NCI-H146 treated with DMSO at 0.1 percent for 48 hours (cell line): ENCODE data around the gene NOVA2.
"Not testable (repeated sequence)": the region's sequence is repeated elsewhere in the genome, so short reads cannot be mapped to it uniquely, and the experiment has no call there.

ENCODE experiments used
- DNase-seq: peaks from one replicate; lab custom pipeline; 2025; ENCODE audit not compliant: unreplicated experiment; lab: John Stamatoyannopoulos, UW

Gene NOVA2

GRCh38 chr19:45899253-45899652 lies 74.4 kb downstream of the NOVA2 start:
- no peak for DNase-seq

- DNase-seq: no peak
Observed at GRCh38 chr19:45897261-45897812, 76.3 kb downstream of the NOVA2 start.

GRCh38 chr19:45895983-45896599 lies 77.6 kb downstream of the NOVA2 start:
- DNase-seq: not testable (repeated sequence)

- no peak for DNase-seq
Observed at GRCh38 chr19:45895519-45895972, 78.1 kb downstream of the NOVA2 start.

DNA sequence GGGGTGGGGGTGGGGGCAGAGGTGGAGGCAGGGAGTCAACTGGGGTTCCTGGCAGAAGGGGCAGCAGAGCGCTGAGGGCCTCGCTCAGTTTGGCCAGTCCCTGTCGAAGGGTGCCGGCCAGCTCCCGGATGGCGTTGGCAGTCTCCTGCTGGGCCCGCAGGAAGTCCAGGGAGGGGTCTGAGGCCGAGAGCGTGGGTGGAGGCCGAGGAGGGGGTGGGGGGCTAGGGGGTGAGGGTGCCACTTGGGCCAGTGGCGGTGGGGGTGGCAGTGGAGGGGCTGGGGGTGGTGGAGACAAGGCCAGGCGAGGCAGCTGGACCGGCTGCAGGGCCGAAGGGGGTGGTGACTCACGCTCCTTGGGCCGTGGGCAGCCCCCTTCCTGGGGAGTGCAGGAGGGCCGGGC lies 82.8 kb downstream of the NOVA2 start:
- no peak for DNase-seq

DNA sequence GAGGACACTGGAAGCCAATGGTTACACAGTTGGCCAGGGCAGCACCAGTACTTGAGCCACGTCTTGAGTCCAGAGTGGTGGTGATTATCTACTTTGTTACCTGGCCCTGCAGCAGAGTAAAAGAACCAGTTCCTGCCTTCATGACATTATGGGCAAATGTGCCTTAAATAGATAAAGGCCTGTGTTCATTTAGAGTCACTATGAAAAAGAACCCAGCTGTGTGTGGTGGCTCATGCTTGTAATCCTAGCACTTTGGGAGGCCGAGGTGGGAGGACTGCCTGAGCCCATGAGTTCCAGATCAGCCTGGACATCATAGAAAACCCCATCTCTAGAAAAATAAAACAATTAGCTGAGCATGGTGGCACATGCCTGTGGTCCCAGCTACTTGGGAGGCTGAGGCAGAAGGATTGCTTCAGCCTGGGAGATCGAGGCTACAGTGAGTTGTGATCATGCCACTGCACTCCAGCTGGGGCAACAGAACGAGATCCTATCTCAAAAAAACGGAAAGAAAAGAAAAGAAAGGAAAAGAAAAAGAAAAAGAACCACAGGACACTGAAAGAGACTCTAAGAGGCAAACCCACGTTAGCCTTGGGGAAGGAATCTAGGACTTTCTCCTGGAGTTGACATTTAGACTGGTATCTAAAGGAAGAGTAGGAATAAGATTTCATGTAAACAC lies 84.3 kb downstream of the NOVA2 start:
- no peak for DNase-seq

GRCh38 chr19:45887200-45887710 lies 86.4 kb downstream of the NOVA2 start:
- no peak for DNase-seq

GRCh38 chr19:45886427-45887199 lies 87.1 kb downstream of the NOVA2 start:
- DNase-seq: peak; percentile 83

DNA sequence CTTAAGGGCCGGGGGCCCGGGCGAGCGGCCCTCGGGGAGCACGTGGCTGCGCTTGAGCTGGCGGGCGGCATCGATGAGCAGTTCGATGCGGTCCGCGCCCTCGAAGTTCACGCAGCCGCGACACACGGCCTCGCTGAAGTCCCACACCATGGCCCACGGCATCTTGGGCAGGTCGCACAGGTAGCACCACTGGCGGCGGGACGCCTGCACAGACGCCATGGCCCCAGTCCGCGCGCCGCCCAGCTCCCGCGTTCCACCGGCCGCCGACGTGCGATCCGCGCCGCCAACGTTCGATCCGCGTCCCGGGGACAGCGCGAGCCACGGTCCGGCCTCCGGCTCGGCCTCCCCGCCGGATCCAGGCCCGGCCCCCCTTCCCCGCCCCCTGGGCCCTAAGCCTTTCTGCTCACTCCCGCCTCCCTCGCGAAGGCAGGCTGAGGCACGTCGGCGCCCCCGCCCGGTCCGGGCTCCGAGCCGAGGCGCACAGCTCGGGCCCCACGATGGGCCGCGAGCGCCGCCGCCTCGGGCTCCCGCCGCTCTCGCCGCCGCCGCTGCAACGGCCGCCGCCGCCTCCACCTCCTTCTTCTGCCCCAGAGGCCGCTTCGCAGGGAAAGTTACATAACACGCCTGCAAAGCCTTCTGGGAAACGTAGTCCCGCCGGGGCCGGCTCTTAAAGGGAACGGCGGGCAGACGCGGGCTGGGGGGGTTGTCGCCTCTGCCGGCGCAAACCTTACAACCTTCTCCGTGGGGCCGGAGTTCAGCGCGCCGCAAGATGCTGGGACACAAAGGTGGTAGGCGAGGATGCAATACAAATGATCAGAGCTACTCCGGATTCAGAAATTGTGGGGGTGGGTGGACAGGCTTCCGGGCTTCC lies 87.9 kb downstream of the NOVA2 start, which contains the start of gene IRF2BP1:
TSS of gene IRF2BP1 (minus strand) at position 586 of the 871 bp plus-strand sequence. CDS start at position 219, 367 bp downstream.
- peak; percentile 91 for DNase-seq

DNA sequence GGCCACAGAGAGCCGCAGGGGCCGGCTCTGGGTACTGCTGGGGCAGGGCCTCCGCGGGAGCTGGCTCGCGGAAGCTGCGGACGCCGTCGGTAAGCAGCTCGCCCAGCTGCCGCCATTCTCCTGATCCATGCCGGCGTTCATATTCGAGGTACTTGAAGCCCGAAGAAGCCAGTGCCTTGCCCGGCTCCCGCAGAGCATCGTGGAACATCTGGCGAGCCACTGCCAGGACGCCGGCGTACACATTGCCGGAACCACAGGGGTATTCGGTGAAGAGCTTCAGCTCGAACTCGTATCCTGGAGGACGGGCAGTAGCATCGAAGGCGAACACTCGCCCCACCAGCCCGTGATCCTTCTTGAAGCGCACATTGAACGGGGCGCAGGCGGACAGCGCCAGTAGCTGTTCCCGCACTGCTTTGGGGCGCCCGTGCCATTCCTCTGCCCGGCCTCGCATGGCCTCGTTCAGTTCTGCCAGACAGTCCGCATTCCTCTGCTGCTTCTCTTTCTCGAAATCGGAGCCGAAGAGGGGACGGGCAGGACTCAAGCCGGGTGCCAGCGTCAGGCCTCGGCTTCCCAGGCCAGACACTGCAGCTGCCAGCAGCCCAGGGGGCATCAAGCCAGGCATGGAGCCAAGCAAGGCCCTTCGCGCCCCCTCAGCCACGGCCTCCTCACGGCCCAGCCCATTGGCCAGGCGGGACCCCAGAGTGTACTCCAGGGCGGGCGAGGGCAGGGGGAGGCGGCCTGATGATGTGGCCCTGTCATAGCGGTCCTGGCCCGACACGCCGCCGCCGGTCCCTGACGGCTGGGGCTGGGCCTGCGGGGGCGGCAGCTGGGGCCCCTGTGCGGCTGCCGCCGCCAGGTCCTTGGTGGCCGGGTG lies 88.7 kb downstream of the NOVA2 start:
- DNase-seq: no peak

GRCh38 chr19:45883881-45884681 lies 89.6 kb downstream of the NOVA2 start:
- DNase-seq: no peak
